Measurements from ENCODE around the gene PTGFRN.

The PTGFRN gene

GRCh38 chr1:116902723-116903383, 6.9 kb upstream of the PTGFRN start:
- CTCF ChIA-PET: interaction anchor here (0.6 to 1.2 kb wide), 3 partner anchors 19 to 178 kb away, joined by 3 read pairs; no protein-coding TSS in a partner anchor
- Histone ChIP-seq H3K27me3 (replicated peaks in 2 of 5; ENCODE audit: control insufficient read depth in 4 of 5, insufficient read depth in 5 of 5, low read length in 4 of 5) (peaks cover 0 to 21% (median 5%) of the 10 kb centered on the region in 5 experiments), H3K27ac (ENCODE audit: insufficient read depth in 1 of 2, low read depth in 1 of 2, low read length in 2 of 2, poor library complexity in 1 of 2, severe bottlenecking in 2 of 2) (no peak overlapping the region), H3K9me3 (ENCODE audit: control extremely low read depth in 1 of 5, control insufficient read depth in 4 of 5, insufficient read depth in 2 of 5, low read depth in 1 of 5, low read length in 4 of 5) (no peaks in the 10 kb centered on the region), H3K4me1 (ENCODE audit: control extremely low read depth in 1 of 4, control insufficient read depth in 4 of 4, insufficient read depth in 4 of 4, low read length in 3 of 4) (no peaks in the 10 kb centered on the region), H3K36me3 (ENCODE audit: control insufficient read depth in 4 of 4, insufficient read depth in 4 of 4, low read length in 3 of 4) (no peaks in the 10 kb centered on the region), H3K4me3 (ENCODE audit: control insufficient read depth in 1 of 7, extremely low read depth in 1 of 7, insufficient read depth in 4 of 7, low read depth in 2 of 7, low read length in 6 of 7) (no peak overlapping the region)
- POLR2A ChIA-PET: no interaction called here
- DNase-seq: no peak
- WGBS (ENCODE audit: insufficient coverage): 100% methylated on average over 2 of the region's 3 CpGs

- H3K4me1 ChIP-seq (ENCODE audit: control extremely low read depth in 1 of 4, control insufficient read depth in 4 of 4, insufficient read depth in 4 of 4, low read length in 3 of 4): peaks cover 0 to 5% (median 4%) of the 10 kb centered on the region in 4 experiments
- POLR2A ChIA-PET: no interaction called here
- WGBS (ENCODE audit: insufficient coverage): 100% methylated on average over 2 of the region's 2 CpGs
- CTCF ChIA-PET: no interaction called here
- no peaks in the 10 kb centered on the region for H3K9me3 ChIP-seq (ENCODE audit: control extremely low read depth in 1 of 5, control insufficient read depth in 4 of 5, insufficient read depth in 2 of 5, low read depth in 1 of 5, low read length in 4 of 5)
- H3K4me3 ChIP-seq (ENCODE audit: control insufficient read depth in 1 of 7, extremely low read depth in 1 of 7, insufficient read depth in 4 of 7, low read depth in 2 of 7, low read length in 6 of 7): no peak overlapping the region
- H3K36me3 ChIP-seq (ENCODE audit: control insufficient read depth in 4 of 4, insufficient read depth in 4 of 4, low read length in 3 of 4): no peaks in the 10 kb centered on the region
- no peak for DNase-seq
- no peak overlapping the region for H3K27ac ChIP-seq (ENCODE audit: insufficient read depth in 1 of 2, low read depth in 1 of 2, low read length in 2 of 2, poor library complexity in 1 of 2, severe bottlenecking in 2 of 2)
- H3K27me3 ChIP-seq (replicated peaks in 2 of 5; ENCODE audit: control insufficient read depth in 4 of 5, insufficient read depth in 5 of 5, low read length in 4 of 5): peaks cover 0 to 30% (median 7%) of the 10 kb centered on the region in 5 experiments
Measured at GRCh38 chr1:116904791-116905320, 4.9 kb upstream of the PTGFRN start.

GRCh38 chr1:116906812-116907211, 2.9 kb upstream of the PTGFRN start:
- Histone ChIP-seq H3K9me3 (ENCODE audit: control extremely low read depth in 1 of 5, control insufficient read depth in 4 of 5, insufficient read depth in 2 of 5, low read depth in 1 of 5, low read length in 4 of 5) (no peaks in the 10 kb centered on the region), H3K4me1 (ENCODE audit: control extremely low read depth in 1 of 4, control insufficient read depth in 4 of 4, insufficient read depth in 4 of 4, low read length in 3 of 4) (peaks cover 0 to 15% (median 14%) of the 10 kb centered on the region in 4 experiments), H3K36me3 (ENCODE audit: control insufficient read depth in 4 of 4, insufficient read depth in 4 of 4, low read length in 3 of 4) (no peaks in the 10 kb centered on the region), H3K27ac (ENCODE audit: insufficient read depth in 1 of 2, low read depth in 1 of 2, low read length in 2 of 2, poor library complexity in 1 of 2, severe bottlenecking in 2 of 2) (no peak overlapping the region), H3K4me3 (ENCODE audit: control insufficient read depth in 1 of 7, extremely low read depth in 1 of 7, insufficient read depth in 4 of 7, low read depth in 2 of 7, low read length in 6 of 7) (no peak overlapping the region), H3K27me3 (replicated peaks in 2 of 5; ENCODE audit: control insufficient read depth in 4 of 5, insufficient read depth in 5 of 5, low read length in 4 of 5) (peaks cover 3 to 44% (median 20%) of the 10 kb centered on the region in 5 experiments)
- CTCF ChIA-PET: no interaction called here
- WGBS (ENCODE audit: insufficient coverage): 90% methylated on average over 3 of the region's 3 CpGs
- DNase-seq: no peak
- POLR2A ChIA-PET: no interaction called here

- no peak overlapping the region for H3K4me3 ChIP-seq (ENCODE audit: control insufficient read depth in 1 of 7, extremely low read depth in 1 of 7, insufficient read depth in 4 of 7, low read depth in 2 of 7, low read length in 6 of 7)
- ChIA-PET POLR2A (no interaction called here), CTCF (no interaction called here)
- 100% methylated on average over 3 of the region's 3 CpGs for WGBS (ENCODE audit: insufficient coverage)
- peaks cover 3 to 45% (median 23%) of the 10 kb centered on the region in 5 experiments for H3K27me3 ChIP-seq (replicated peaks in 2 of 5; ENCODE audit: control insufficient read depth in 4 of 5, insufficient read depth in 5 of 5, low read length in 4 of 5)
- H3K36me3 ChIP-seq (ENCODE audit: control insufficient read depth in 4 of 4, insufficient read depth in 4 of 4, low read length in 3 of 4): no peaks in the 10 kb centered on the region
- no peak for DNase-seq
- no peaks in the 10 kb centered on the region for H3K9me3 ChIP-seq (ENCODE audit: control extremely low read depth in 1 of 5, control insufficient read depth in 4 of 5, insufficient read depth in 2 of 5, low read depth in 1 of 5, low read length in 4 of 5)
- no peak overlapping the region for H3K27ac ChIP-seq (ENCODE audit: insufficient read depth in 1 of 2, low read depth in 1 of 2, low read length in 2 of 2, poor library complexity in 1 of 2, severe bottlenecking in 2 of 2)
- H3K4me1 ChIP-seq (ENCODE audit: control extremely low read depth in 1 of 4, control insufficient read depth in 4 of 4, insufficient read depth in 4 of 4, low read length in 3 of 4): peaks cover 0 to 15% (median 14%) of the 10 kb centered on the region in 4 experiments
Measured at GRCh38 chr1:116907351-116907750, 2.4 kb upstream of the PTGFRN start.

GRCh38 chr1:116908266-116908665, 1.4 kb upstream of the PTGFRN start:
- ChIA-PET CTCF (no interaction called here), POLR2A (interaction anchor here (0.6 kb wide), 1 partner anchor 26 kb away, joined by 4 read pairs; no protein-coding TSS in a partner anchor)
- Histone ChIP-seq H3K4me1 (ENCODE audit: control extremely low read depth in 1 of 4, control insufficient read depth in 4 of 4, insufficient read depth in 4 of 4, low read length in 3 of 4) (peaks cover 0 to 15% (median 14%) of the 10 kb centered on the region in 4 experiments), H3K36me3 (ENCODE audit: control insufficient read depth in 4 of 4, insufficient read depth in 4 of 4, low read length in 3 of 4) (no peaks in the 10 kb centered on the region), H3K27ac (ENCODE audit: insufficient read depth in 1 of 2, low read depth in 1 of 2, low read length in 2 of 2, poor library complexity in 1 of 2, severe bottlenecking in 2 of 2) (no peak overlapping the region), H3K4me3 (ENCODE audit: control insufficient read depth in 1 of 7, extremely low read depth in 1 of 7, insufficient read depth in 4 of 7, low read depth in 2 of 7, low read length in 6 of 7) (no peak overlapping the region), H3K9me3 (ENCODE audit: control extremely low read depth in 1 of 5, control insufficient read depth in 4 of 5, insufficient read depth in 2 of 5, low read depth in 1 of 5, low read length in 4 of 5) (no peaks in the 10 kb centered on the region), H3K27me3 (replicated peaks in 2 of 5; ENCODE audit: control insufficient read depth in 4 of 5, insufficient read depth in 5 of 5, low read length in 4 of 5) (peaks cover 3 to 48% (median 30%) of the 10 kb centered on the region in 5 experiments)
- WGBS (ENCODE audit: insufficient coverage): 100% methylated on average over 1 of the region's 9 CpGs
- DNase-seq: no peak

GRCh38 chr1:116908820-116909511, 750 bp upstream of the PTGFRN start:
- WGBS (ENCODE audit: insufficient coverage): 96% methylated on average over 7 of the region's 13 CpGs
- ChIA-PET POLR2A (interaction anchor here (0.6 kb wide), 1 partner anchor 27 kb away, joined by 4 read pairs; no protein-coding TSS in a partner anchor), CTCF (interaction anchor here (0.5 to 0.6 kb wide), 2 partner anchors 42 to 184 kb away, joined by 3 read pairs; no protein-coding TSS in a partner anchor)
- H3K27me3 ChIP-seq (replicated peaks in 2 of 5; ENCODE audit: control insufficient read depth in 4 of 5, insufficient read depth in 5 of 5, low read length in 4 of 5): peaks cover 3 to 46% (median 33%) of the 10 kb centered on the region in 5 experiments
- no peak overlapping the region for H3K4me3 ChIP-seq (ENCODE audit: control insufficient read depth in 1 of 7, extremely low read depth in 1 of 7, insufficient read depth in 4 of 7, low read depth in 2 of 7, low read length in 6 of 7)
- DNase-seq: no peak
- H3K9me3 ChIP-seq (ENCODE audit: control extremely low read depth in 1 of 5, control insufficient read depth in 4 of 5, insufficient read depth in 2 of 5, low read depth in 1 of 5, low read length in 4 of 5): no peaks in the 10 kb centered on the region
- no peak overlapping the region for H3K27ac ChIP-seq (ENCODE audit: insufficient read depth in 1 of 2, low read depth in 1 of 2, low read length in 2 of 2, poor library complexity in 1 of 2, severe bottlenecking in 2 of 2)
- no peaks in the 10 kb centered on the region for H3K36me3 ChIP-seq (ENCODE audit: control insufficient read depth in 4 of 4, insufficient read depth in 4 of 4, low read length in 3 of 4)
- peaks cover 0 to 15% (median 14%) of the 10 kb centered on the region in 4 experiments for H3K4me1 ChIP-seq (ENCODE audit: control extremely low read depth in 1 of 4, control insufficient read depth in 4 of 4, insufficient read depth in 4 of 4, low read length in 3 of 4)

Data from common myeloid progenitor, CD34-positive (primary cell).